C1 segment of cervical spinal cord (tissue), 14 donors: ENCODE data around the gene STT3A.

Experiments used
- DNase-seq, 14 donors: peaks; one replicate each; lab custom pipeline; 2025; lab: John Stamatoyannopoulos, UW

Gene STT3A

GRCh38 chr11:125662689-125663088, 70.0 kb downstream of the STT3A start:
- DNase-seq: no peak

- DNase-seq: no peak
Measured at GRCh38 chr11:125663910-125664309, 71.3 kb downstream of the STT3A start.

- no peak for DNase-seq
Measured at GRCh38 chr11:125667151-125667550, 74.5 kb downstream of the STT3A start.

GRCh38 chr11:125670172-125670571, 77.5 kb downstream of the STT3A start:
- no peak for DNase-seq

GRCh38 chr11:125671561-125671960, 78.9 kb downstream of the STT3A start:
- DNase-seq: no peak
